HCT116 (cell line): ENCODE results near the gene ST6GALNAC4. TPM values are rescaled to one million over a fixed set of nuclear protein-coding genes. Genes with fewer than 3 reads are reported as not detected.
A peak's percentile ranks its signal among the peaks of the same experiment; 100 is the strongest.

Source experiments
- ATAC-seq: fragments of 200-7000 bp; cut with Tn5 transposase; 2 replicates; pipeline ENCODE4 v1.9.1; 2020; ENCODE audit warnings: mild to moderate bottlenecking, moderate library complexity
- BruUV-seq: library from RNA; stranded (reverse); fragments of 400-500 nt; replicated peaks from 2 replicates; lab custom pipeline; 2021; lab: Mats Ljungman, UMichigan
- CTCF ChIA-PET: fragments of 300-600 bp; sonication (Branson Sonifier 250); formaldehyde crosslinking; loops from one replicate; lab custom pipeline; 2021; ENCODE audit warnings: antibody characterized with exemption; lab: Charles Lee
- POLR2A ChIA-PET: fragments of 300-600, 350-600 bp; sonication (Branson Sonifier 250); formaldehyde crosslinking; loops from one replicate; lab custom pipeline; 2021; ENCODE audit warnings: antibody characterized with exemption; lab: Charles Lee
- RAD21 ChIA-PET, 2 experiments: fragments of 300-600 bp; sonication (Branson Sonifier 250); formaldehyde crosslinking; loops; one replicate each; lab custom pipeline; 2023; ENCODE audit warnings: low total read pairs in 2 of 2; ENCODE audit not compliant: uncharacterized antibody in 2 of 2, unreplicated experiment in 2 of 2, low non-redundant PET in 1 of 2; lab: Charles Lee
- DNase-seq: peaks from one replicate; pipeline ENCODE4 v3.0.0-alpha.2; 2010; ENCODE audit warnings: low read depth, low spot score
- H2AFZ ChIP-seq: fragments of 200-600 bp; shearing (Covaris generic), sonication (generic); 2 replicates; pipeline ENCODE4 v1.6.1; 2017; ENCODE audit warnings: low read depth, mixed run types, mixed read lengths, antibody characterized with exemption, low read length; ENCODE audit not compliant: poor library complexity, severe bottlenecking
- H3K27ac ChIP-seq: 2 replicates; pipeline ENCODE4 v1.5.1; 2012; ENCODE audit warnings: low read depth, low read length
- H3K27me3 ChIP-seq: fragments of 200-600 bp; sonication (generic); 2 replicates; pipeline ENCODE4 v1.6.1; 2016; ENCODE audit warnings: mixed run types, low read length, mixed read lengths; ENCODE audit not compliant: insufficient read depth
- H3K36me3 ChIP-seq, 2 experiments: fragments of 200-500 bp in 1 of 2; fragments of 200-600 bp in 1 of 2; sonication (Bioruptor generic) in 1 of 2; sonication (generic) in 1 of 2; 2 replicates each; pipeline versions ENCODE4 v1.5.1 to v1.6.1; 2014 to 2016; ENCODE audit warnings: low read length in 2 of 2, inconsistent platforms in 1 of 2, mixed read lengths in 1 of 2, mixed run types in 1 of 2; ENCODE audit not compliant: insufficient read depth in 2 of 2, control insufficient read depth in 1 of 2
- H3K4me1 ChIP-seq, 2 experiments: fragments of 200-600 bp in 1 of 2; sonication (generic) in 1 of 2; 2 replicates each; pipeline versions ENCODE4 v1.5.1 to v1.6.1; 2012 to 2017; ENCODE audit warnings: low read length in 2 of 2, inconsistent platforms in 1 of 2, mild to moderate bottlenecking in 1 of 2, mixed read lengths in 1 of 2, mixed run types in 1 of 2, moderate library complexity in 1 of 2; ENCODE audit not compliant: insufficient read depth in 2 of 2, control insufficient read depth in 1 of 2
- H3K4me2 ChIP-seq: fragments of 200-600 bp; sonication (generic); 2 replicates; pipeline ENCODE4 v1.6.1; 2017; ENCODE audit warnings: mixed run types, low read length, mixed read lengths
- H3K4me3 ChIP-seq, 2 experiments: fragments of 200-600 bp in 1 of 2; sonication (generic) in 1 of 2; replicated peaks in 1 of 2; 2 replicates each; pipeline ENCODE4 v1.5.1; 2011 to 2016; ENCODE audit warnings: low read length in 2 of 2, control low read depth in 1 of 2, low read depth in 1 of 2, mild to moderate bottlenecking in 1 of 2, mixed read lengths in 1 of 2, mixed run types in 1 of 2
- H3K79me2 ChIP-seq: fragments of 200-600 bp; sonication (generic); 2 replicates; pipeline ENCODE4 v1.6.1; 2017; ENCODE audit warnings: mild to moderate bottlenecking, mixed run types, low read length, moderate library complexity, mixed read lengths; ENCODE audit not compliant: insufficient read depth
- H3K9ac ChIP-seq: fragments of 200-600 bp; sonication (generic); 2 replicates; pipeline ENCODE4 v1.6.1; 2016; ENCODE audit warnings: low read length, mixed read lengths
- H3K9me2 ChIP-seq: fragments of 200-600 bp; sonication (generic), shearing (Covaris generic); 2 replicates; pipeline ENCODE4 v1.6.1; 2017; ENCODE audit warnings: mixed run types, mild to moderate bottlenecking, moderate library complexity; ENCODE audit not compliant: insufficient read depth
- H3K9me3 ChIP-seq, 2 experiments: fragments of 200-500 bp in 1 of 2; fragments of 200-600 bp in 1 of 2; sonication (Bioruptor generic) in 1 of 2; sonication (generic) in 1 of 2; 2 replicates each; pipeline ENCODE4 v1.6.1; 2014 to 2017; ENCODE audit warnings: low read length in 2 of 2, mixed read lengths in 2 of 2, inconsistent platforms in 1 of 2, low read depth in 1 of 2, mild to moderate bottlenecking in 1 of 2, mixed run types in 1 of 2, moderate library complexity in 1 of 2; ENCODE audit not compliant: control insufficient read depth in 1 of 2, insufficient read depth in 1 of 2
- H4K20me1 ChIP-seq: fragments of 200-600 bp; sonication (generic), shearing (Covaris generic); 2 replicates; pipeline ENCODE4 v1.6.1; 2017; ENCODE audit warnings: mixed run types, mild to moderate bottlenecking, moderate library complexity; ENCODE audit not compliant: insufficient read depth
- EZH2phosphoT487 ChIP-seq: fragments of 200-600 bp; IDR thresholded peaks from 2 replicates; pipeline ENCODE4 v1.6.1; 2018; ENCODE audit warnings: antibody characterized with exemption, borderline replicate concordance
- JUND ChIP-seq: IDR thresholded peaks from 2 replicates; pipeline ENCODE4 v1.6.1; 2012
- intact Hi-C: fragments of 100-400 bp; cut with micrococcal nuclease; formaldehyde crosslinking; loops from 2 replicates; pipeline ENCODE4 v1.10.0; 2022
- total RNA-seq: library from RNA; stranded (reverse); gene quantifications from one replicate; pipeline ENCODE4 v1.2.1, GENCODE V29; 2021; ENCODE audit not compliant: unreplicated experiment
- TF ChIP-seq, protein P1 (sequence below): IDR thresholded peaks from 2 replicates; pipeline ENCODE4 v1.6.1; 2012
- TF ChIP-seq, protein P2 (sequence below), 3 experiments: fragments of 200-600 bp in 1 of 3; sonication (generic) in 1 of 3; IDR thresholded peaks in 2 of 3; conservative IDR thresholded peaks in 1 of 3; 2 replicates each; pipeline ENCODE4 v1.5.1; 2012 to 2017; ENCODE audit warnings: low read depth in 2 of 3, low read length in 2 of 3, antibody characterized with exemption in 1 of 3, borderline replicate concordance in 1 of 3, control low read depth in 1 of 3, mild to moderate bottlenecking in 1 of 3, mixed read lengths in 1 of 3, mixed run types in 1 of 3, moderate library complexity in 1 of 3; ENCODE audit not compliant: insufficient read depth in 1 of 3
- TF ChIP-seq, protein P3 (sequence below): IDR thresholded peaks from 2 replicates; pipeline ENCODE4 v1.6.1; 2012

ST6GALNAC4 gene
- total RNA-seq, 1 experiment from 2014 or later, result 49.4 TPM

DNA sequence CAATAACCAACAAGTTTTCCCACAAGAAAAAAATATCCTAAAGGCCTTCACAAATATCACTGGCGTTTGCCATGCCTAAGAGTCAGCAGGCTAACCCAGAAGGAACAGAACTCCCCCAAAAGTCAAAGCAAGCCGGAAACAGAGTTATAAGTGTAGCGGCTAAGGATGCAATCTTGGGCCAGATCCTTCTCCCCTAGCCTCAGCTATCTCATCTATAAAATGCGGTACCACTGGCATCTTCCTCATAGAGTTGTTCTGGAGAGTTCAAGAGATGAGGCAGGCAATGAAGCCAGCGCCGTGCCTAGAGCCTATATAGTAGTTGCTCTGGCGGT is 20.2 kb upstream of the ST6GALNAC4 start (continued):
- TF ChIP-seq, protein P1, sequence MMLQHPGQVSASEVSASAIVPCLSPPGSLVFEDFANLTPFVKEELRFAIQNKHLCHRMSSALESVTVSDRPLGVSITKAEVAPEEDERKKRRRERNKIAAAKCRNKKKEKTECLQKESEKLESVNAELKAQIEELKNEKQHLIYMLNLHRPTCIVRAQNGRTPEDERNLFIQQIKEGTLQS, result no peak
- TF ChIP-seq, protein P2, sequence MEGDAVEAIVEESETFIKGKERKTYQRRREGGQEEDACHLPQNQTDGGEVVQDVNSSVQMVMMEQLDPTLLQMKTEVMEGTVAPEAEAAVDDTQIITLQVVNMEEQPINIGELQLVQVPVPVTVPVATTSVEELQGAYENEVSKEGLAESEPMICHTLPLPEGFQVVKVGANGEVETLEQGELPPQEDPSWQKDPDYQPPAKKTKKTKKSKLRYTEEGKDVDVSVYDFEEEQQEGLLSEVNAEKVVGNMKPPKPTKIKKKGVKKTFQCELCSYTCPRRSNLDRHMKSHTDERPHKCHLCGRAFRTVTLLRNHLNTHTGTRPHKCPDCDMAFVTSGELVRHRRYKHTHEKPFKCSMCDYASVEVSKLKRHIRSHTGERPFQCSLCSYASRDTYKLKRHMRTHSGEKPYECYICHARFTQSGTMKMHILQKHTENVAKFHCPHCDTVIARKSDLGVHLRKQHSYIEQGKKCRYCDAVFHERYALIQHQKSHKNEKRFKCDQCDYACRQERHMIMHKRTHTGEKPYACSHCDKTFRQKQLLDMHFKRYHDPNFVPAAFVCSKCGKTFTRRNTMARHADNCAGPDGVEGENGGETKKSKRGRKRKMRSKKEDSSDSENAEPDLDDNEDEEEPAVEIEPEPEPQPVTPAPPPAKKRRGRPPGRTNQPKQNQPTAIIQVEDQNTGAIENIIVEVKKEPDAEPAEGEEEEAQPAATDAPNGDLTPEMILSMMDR (IDR thresholded peaks at IDR 0.05 in 2 of 3, conservative IDR thresholded peaks at IDR 0.05 in 1 of 3; ENCODE audit: borderline replicate concordance in 1 of 3, insufficient read depth in 1 of 3, low read depth in 2 of 3, low read length in 2 of 3), result no peak

DNA sequence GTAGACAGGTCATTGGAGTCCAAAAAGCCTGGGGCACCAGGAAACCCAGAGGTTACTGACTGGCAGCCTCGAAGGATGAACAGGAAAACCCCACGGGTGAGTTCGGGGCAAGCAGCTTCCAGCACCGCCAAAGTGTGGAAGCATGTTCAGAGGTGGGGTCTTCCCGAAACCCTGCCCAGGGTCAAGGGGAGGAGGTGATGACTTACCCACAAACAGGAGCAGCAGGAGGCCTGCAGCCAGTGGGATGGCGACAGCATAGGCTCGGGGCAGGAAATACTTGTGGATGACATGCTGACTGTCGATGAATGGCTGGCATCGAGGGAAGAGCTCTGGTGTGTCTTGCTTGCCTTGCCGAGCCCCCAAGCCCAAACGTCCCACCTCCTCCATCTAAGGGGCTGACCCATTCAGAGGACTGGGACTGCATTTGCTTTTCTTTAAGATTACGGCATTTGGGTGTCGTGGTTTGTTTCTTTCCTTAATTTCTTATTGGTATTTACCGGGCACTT is 19.6 kb upstream of the ST6GALNAC4 start:
- Histone ChIP-seq H3K4me3 (peak overlapping the region; percentile 70 to 88), H3K9me3 (no peaks in the 10 kb centered on the region), H3K27ac (peak overlapping the region; percentile 44), H3K27me3 (no peaks in the 10 kb centered on the region), H3K79me2 (peaks cover 37% of the 10 kb centered on the region), H3K36me3 (no peaks in the 10 kb centered on the region; a peak in 2 of 4 replicates), H3K9me2 (no peaks in the 10 kb centered on the region), H3K4me1 (peaks cover 29 to 53% of the 10 kb centered on the region in 2 experiments), H3K4me2 (peak overlapping the region; percentile 91), H3K9ac (peak overlapping the region; percentile 93), H2AFZ (no peak overlapping the region), H4K20me1 (no peaks in the 10 kb centered on the region)
- ChIA-PET CTCF (interaction anchor here (0.9 kb wide), 1 partner anchor 181 kb away, joined by 3 read pairs; no protein-coding TSS in a partner anchor), RAD21 (no interaction called here), POLR2A (no interaction called here)
- intact Hi-C loops, result no loop called here
- ATAC-seq (no peak), DNase-seq (no peak)
- no TSS peak for BruUV-seq
- no peak for TF ChIP-seq EZH2phosphoT487
- TF ChIP-seq, protein P3, sequence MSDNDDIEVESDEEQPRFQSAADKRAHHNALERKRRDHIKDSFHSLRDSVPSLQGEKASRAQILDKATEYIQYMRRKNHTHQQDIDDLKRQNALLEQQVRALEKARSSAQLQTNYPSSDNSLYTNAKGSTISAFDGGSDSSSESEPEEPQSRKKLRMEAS, result no peak
- no peak for TF ChIP-seq JUND
